ENCODE measurements around the gene GTF2IRD1. TPM values are rescaled to one million over a fixed set of nuclear protein-coding genes. Genes with fewer than 3 reads are reported as not detected.

GTF2IRD1 gene
- total RNA-seq, 1 experiment from 2014 or later, result 9.9 TPM

GRCh38 chr7:74511345-74511744 lies 57.6 kb downstream of the GTF2IRD1 start:
- no peaks in the 10 kb centered on the region for H3K9me3 ChIP-seq (replicated peaks)
- DNase-seq (ENCODE audit: low read depth in 1 of 2, low spot score in 2 of 2), result no peak
- H3K27me3 ChIP-seq (replicated peaks), result no peaks in the 10 kb centered on the region
- H3K4me3 ChIP-seq, result no peak overlapping the region
- peaks cover 37% of the 10 kb centered on the region for H3K36me3 ChIP-seq
- no peaks in the 10 kb centered on the region for H3K4me1 ChIP-seq (replicated peaks)
- no peak overlapping the region for H3K27ac ChIP-seq

GRCh38 chr7:74512762-74513161 lies 59.1 kb downstream of the GTF2IRD1 start:
- H3K4me1 ChIP-seq (replicated peaks), result no peaks in the 10 kb centered on the region
- H3K27ac ChIP-seq, result no peak overlapping the region
- no peaks in the 10 kb centered on the region for H3K9me3 ChIP-seq (replicated peaks)
- H3K4me3 ChIP-seq, result no peak overlapping the region
- H3K27me3 ChIP-seq (replicated peaks), result no peaks in the 10 kb centered on the region
- no peak for DNase-seq (ENCODE audit: low read depth in 1 of 2, low spot score in 2 of 2)
- peaks cover 37% of the 10 kb centered on the region for H3K36me3 ChIP-seq

GRCh38 chr7:74514131-74514591 lies 60.5 kb downstream of the GTF2IRD1 start:
- Histone ChIP-seq H3K9me3 (replicated peaks) (no peaks in the 10 kb centered on the region), H3K4me3 (no peak overlapping the region), H3K27me3 (replicated peaks) (no peaks in the 10 kb centered on the region), H3K4me1 (replicated peaks) (no peaks in the 10 kb centered on the region), H3K36me3 (peaks cover 47% of the 10 kb centered on the region), H3K27ac (no peak overlapping the region)
- no peak for DNase-seq (ENCODE audit: low read depth in 1 of 2, low spot score in 2 of 2)

DNA sequence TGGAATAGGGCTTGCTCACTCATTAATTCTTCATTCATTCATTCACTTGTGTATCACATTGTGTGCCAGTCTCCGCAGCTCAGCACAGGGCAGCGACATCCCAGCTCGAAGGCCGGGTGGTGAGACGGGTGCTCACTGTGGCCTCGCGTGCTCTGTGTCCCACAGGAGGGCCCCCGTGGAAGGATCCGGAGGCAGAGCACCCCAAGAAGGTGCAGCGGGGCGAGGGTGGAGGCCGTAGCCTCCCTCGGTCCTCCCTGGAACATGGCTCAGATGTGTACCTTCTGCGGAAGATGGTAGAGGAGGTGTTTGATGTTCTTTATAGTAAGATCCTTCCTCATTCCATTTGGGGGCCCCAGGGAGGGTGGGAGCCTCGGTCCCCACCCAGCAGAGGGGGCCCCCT lies 61.6 kb downstream of the GTF2IRD1 start:
- peaks cover 53% of the 10 kb centered on the region for H3K36me3 ChIP-seq

GRCh38 chr7:74516214-74516613 lies 62.5 kb downstream of the GTF2IRD1 start:
- Histone ChIP-seq H3K4me3 (no peak overlapping the region), H3K36me3 (peaks cover 56% of the 10 kb centered on the region), H3K27ac (no peak overlapping the region), H3K4me1 (replicated peaks) (no peaks in the 10 kb centered on the region), H3K9me3 (replicated peaks) (no peaks in the 10 kb centered on the region), H3K27me3 (replicated peaks) (no peaks in the 10 kb centered on the region)
- DNase-seq (ENCODE audit: low read depth in 1 of 2, low spot score in 2 of 2), result no peak

More for the DNA sequence above, 61.6 kb downstream of the GTF2IRD1 start:
- no peak for DNase-seq (ENCODE audit: low read depth in 1 of 2, low spot score in 2 of 2)
- Histone ChIP-seq H3K27ac (no peak overlapping the region), H3K4me3 (no peak overlapping the region), H3K4me1 (replicated peaks) (no peaks in the 10 kb centered on the region), H3K9me3 (replicated peaks) (no peaks in the 10 kb centered on the region), H3K27me3 (replicated peaks) (no peaks in the 10 kb centered on the region)

- Histone ChIP-seq H3K27me3 (replicated peaks) (no peaks in the 10 kb centered on the region), H3K27ac (no peak overlapping the region), H3K9me3 (replicated peaks) (no peaks in the 10 kb centered on the region), H3K4me3 (no peak overlapping the region), H3K4me1 (replicated peaks) (no peaks in the 10 kb centered on the region), H3K36me3 (peaks cover 54% of the 10 kb centered on the region)
- DNase-seq (ENCODE audit: low read depth in 1 of 2, low spot score in 2 of 2), result no peak
These were observed 64.3 kb downstream of the GTF2IRD1 start for GRCh38 chr7:74518041-74518440.

DNA sequence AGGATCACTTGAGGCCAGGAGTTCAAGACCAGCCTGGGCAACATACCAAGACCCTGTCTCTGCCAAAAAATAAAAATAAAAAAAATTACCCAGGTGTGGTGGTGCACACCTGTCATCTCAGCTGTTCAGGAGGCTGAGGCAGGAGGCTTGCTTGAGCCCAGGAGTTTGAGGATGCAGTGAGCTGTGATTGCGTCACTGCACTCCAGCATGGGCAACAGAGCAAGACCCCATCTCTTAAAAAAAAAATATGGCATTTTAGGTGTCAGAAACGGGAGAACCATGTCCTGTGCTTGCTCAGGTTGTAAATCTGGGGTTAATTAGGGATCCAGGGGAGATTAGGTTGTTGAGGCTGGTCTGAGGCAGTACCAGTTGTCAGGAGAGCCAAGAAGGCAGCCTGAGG lies 64.9 kb downstream of the GTF2IRD1 start:
- no peak for DNase-seq (ENCODE audit: low read depth in 1 of 2, low spot score in 2 of 2)
- no peaks in the 10 kb centered on the region for H3K27me3 ChIP-seq (replicated peaks)
- no peaks in the 10 kb centered on the region for H3K4me1 ChIP-seq (replicated peaks)
- no peak overlapping the region for H3K27ac ChIP-seq
- no peaks in the 10 kb centered on the region for H3K9me3 ChIP-seq (replicated peaks)
- no peak overlapping the region for H3K4me3 ChIP-seq
- H3K36me3 ChIP-seq, result peaks cover 48% of the 10 kb centered on the region

DNA sequence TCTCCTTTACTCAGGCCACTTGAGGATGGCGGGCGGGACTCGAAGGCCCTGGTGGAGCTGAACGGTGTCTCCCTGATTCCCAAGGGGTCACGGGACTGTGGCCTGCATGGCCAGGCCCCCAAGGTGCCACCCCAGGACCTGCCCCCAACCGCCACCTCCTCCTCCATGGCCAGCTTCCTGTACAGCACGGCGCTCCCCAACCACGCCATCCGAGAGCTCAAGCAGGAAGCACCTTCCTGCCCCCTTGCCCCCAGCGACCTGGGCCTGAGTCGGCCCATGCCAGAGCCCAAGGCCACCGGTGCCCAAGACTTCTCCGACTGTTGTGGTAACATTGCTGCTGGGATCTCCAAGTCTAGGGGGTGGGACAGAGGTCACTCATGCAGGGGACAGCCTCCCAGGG lies 65.7 kb downstream of the GTF2IRD1 start:
- no peaks in the 10 kb centered on the region for H3K4me1 ChIP-seq (replicated peaks)
- H3K4me3 ChIP-seq, result no peak overlapping the region
- no peaks in the 10 kb centered on the region for H3K27me3 ChIP-seq (replicated peaks)
- H3K27ac ChIP-seq, result no peak overlapping the region
- no peak for DNase-seq (ENCODE audit: low read depth in 1 of 2, low spot score in 2 of 2)
- H3K9me3 ChIP-seq (replicated peaks), result no peaks in the 10 kb centered on the region
- H3K36me3 ChIP-seq, result peaks cover 46% of the 10 kb centered on the region

GRCh38 chr7:74521855-74522254 lies 68.1 kb downstream of the GTF2IRD1 start:
- H3K4me3 ChIP-seq, result no peak overlapping the region
- no peak overlapping the region for H3K27ac ChIP-seq
- H3K9me3 ChIP-seq (replicated peaks), result no peaks in the 10 kb centered on the region
- peaks cover 51% of the 10 kb centered on the region for H3K36me3 ChIP-seq
- no peaks in the 10 kb centered on the region for H3K4me1 ChIP-seq (replicated peaks)
- no peak for DNase-seq (ENCODE audit: low read depth in 1 of 2, low spot score in 2 of 2)
- H3K27me3 ChIP-seq (replicated peaks), result no peaks in the 10 kb centered on the region

- H3K4me3 ChIP-seq, result no peak overlapping the region
- no peak overlapping the region for H3K27ac ChIP-seq
- no peak for DNase-seq (ENCODE audit: low read depth in 1 of 2, low spot score in 2 of 2)
- peaks cover 51% of the 10 kb centered on the region for H3K36me3 ChIP-seq
- no peaks in the 10 kb centered on the region for H3K4me1 ChIP-seq (replicated peaks)
- no peaks in the 10 kb centered on the region for H3K27me3 ChIP-seq (replicated peaks)
- no peaks in the 10 kb centered on the region for H3K9me3 ChIP-seq (replicated peaks)
These were observed 68.7 kb downstream of the GTF2IRD1 start for GRCh38 chr7:74522281-74522905.

DNA sequence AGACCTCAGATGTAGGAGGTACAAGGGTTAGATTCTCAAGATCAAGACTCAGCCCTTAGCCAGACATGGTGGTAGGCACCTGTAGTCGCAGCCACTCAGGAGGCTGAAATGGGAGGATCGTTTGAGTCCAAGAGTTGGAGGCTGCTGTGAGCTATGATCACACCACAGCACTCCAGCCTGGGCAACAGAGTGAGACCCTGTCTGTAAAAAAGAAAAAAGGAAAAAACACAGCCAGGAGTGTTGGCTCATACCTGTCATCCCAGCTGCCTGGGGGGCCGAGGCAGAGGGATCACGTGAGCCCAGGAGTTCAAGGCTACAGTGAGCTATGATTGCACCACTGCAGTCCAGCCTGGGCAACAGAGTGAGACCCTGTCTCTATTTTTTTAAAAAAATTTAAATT lies 69.3 kb downstream of the GTF2IRD1 start:
- Histone ChIP-seq H3K27ac (no peak overlapping the region), H3K4me1 (replicated peaks) (no peaks in the 10 kb centered on the region), H3K4me3 (no peak overlapping the region), H3K9me3 (replicated peaks) (no peaks in the 10 kb centered on the region), H3K36me3 (peaks cover 49% of the 10 kb centered on the region), H3K27me3 (replicated peaks) (no peaks in the 10 kb centered on the region)
- DNase-seq (ENCODE audit: low read depth in 1 of 2, low spot score in 2 of 2), result no peak

GRCh38 chr7:74525140-74525539 lies 71.4 kb downstream of the GTF2IRD1 start:
- Histone ChIP-seq H3K4me1 (replicated peaks) (no peaks in the 10 kb centered on the region), H3K4me3 (no peak overlapping the region), H3K27ac (no peak overlapping the region), H3K36me3 (peaks cover 42% of the 10 kb centered on the region), H3K27me3 (replicated peaks) (no peaks in the 10 kb centered on the region), H3K9me3 (replicated peaks) (no peaks in the 10 kb centered on the region)
- DNase-seq (ENCODE audit: low read depth in 1 of 2, low spot score in 2 of 2), result no peak

DNA sequence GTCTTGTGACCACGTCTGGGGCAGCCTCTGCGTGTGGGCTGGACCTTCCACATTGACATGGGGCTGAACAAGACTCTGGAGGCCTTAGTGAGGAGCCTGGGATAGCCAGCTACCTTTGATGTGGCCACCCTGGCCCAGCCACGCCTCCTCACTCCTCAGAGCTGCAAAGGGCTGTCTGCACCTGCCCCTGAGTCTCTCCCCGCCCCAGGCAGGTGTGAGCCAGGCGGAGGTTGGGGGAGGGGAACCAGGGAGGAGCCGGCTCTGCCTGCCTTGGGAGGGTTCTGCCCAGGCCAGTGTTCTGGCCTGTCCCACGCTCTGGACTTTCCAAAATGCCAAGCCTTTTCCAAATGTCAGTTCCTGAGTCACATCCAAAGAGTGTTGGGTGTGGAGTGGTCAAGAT lies 72.2 kb downstream of the GTF2IRD1 start:
- no peaks in the 10 kb centered on the region for H3K4me1 ChIP-seq (replicated peaks)
- no peak overlapping the region for H3K27ac ChIP-seq
- no peak for DNase-seq (ENCODE audit: low read depth in 1 of 2, low spot score in 2 of 2)
- no peak overlapping the region for H3K4me3 ChIP-seq
- no peaks in the 10 kb centered on the region for H3K27me3 ChIP-seq (replicated peaks)
- no peaks in the 10 kb centered on the region for H3K9me3 ChIP-seq (replicated peaks)
- peaks cover 41% of the 10 kb centered on the region for H3K36me3 ChIP-seq

- H3K4me1 ChIP-seq (replicated peaks), result no peaks in the 10 kb centered on the region
- no peak overlapping the region for H3K27ac ChIP-seq
- peaks cover 38% of the 10 kb centered on the region for H3K36me3 ChIP-seq
- H3K27me3 ChIP-seq (replicated peaks), result no peaks in the 10 kb centered on the region
- H3K9me3 ChIP-seq (replicated peaks), result no peaks in the 10 kb centered on the region
- no peak overlapping the region for H3K4me3 ChIP-seq
- DNase-seq (ENCODE audit: low read depth in 1 of 2, low spot score in 2 of 2), result no peak
These were observed 73.1 kb downstream of the GTF2IRD1 start for GRCh38 chr7:74526780-74527179.

- no peaks in the 10 kb centered on the region for H3K4me1 ChIP-seq (replicated peaks)
- no peak for DNase-seq (ENCODE audit: low read depth in 1 of 2, low spot score in 2 of 2)
- no peak overlapping the region for H3K4me3 ChIP-seq
- no peak overlapping the region for H3K27ac ChIP-seq
- no peaks in the 10 kb centered on the region for H3K27me3 ChIP-seq (replicated peaks)
- peaks cover 39% of the 10 kb centered on the region for H3K36me3 ChIP-seq
- no peaks in the 10 kb centered on the region for H3K9me3 ChIP-seq (replicated peaks)
These were observed 74.1 kb downstream of the GTF2IRD1 start for GRCh38 chr7:74527842-74528241.

Data from SJSA1 (cell line).